ENCODE results near the gene MRPS27. TPM values are rescaled to one million over a fixed set of nuclear protein-coding genes. Genes with fewer than 3 reads are reported as not detected.

MRPS27 gene
- total RNA-seq, 4 donors from 2014 or later = 45.9 to 214 (median 68.6) TPM

DNA sequence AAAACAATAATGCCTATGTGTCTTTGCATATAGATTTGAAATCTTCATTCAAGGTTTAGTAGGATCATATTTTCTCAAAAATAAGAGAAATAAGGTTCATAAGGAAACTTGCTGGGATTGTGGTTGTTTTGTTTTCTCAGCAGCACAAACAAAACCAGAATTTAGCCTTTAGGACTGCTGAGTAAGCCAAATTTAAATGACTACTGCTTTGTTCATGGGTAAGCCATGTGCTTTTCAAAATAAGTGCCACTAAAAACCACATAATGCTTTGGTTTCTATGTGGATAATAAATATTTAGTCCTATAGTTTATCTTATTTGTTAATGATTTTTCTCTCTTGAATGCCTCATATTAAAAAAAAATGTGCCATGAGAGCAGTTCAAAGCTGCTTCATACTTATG lies 38.9 kb upstream of the MRPS27 start:
- H3K36me3 ChIP-seq = no peaks in the 10 kb centered on the region
- no peaks in the 10 kb centered on the region for H3K27me3 ChIP-seq
- DNase-seq = no peak
- H3K4me1 ChIP-seq = no peaks in the 10 kb centered on the region
- H3K4me3 ChIP-seq = no peak overlapping the region
- no peaks in the 10 kb centered on the region for H3K9me3 ChIP-seq
- intact Hi-C loops (cut with DNase I; ENCODE audit: low total_unique reads) = no loop called here
- TF ChIP-seq POLR2A (IDR thresholded peaks at IDR 0.05) = no peak
- no peak overlapping the region for H3K27ac ChIP-seq

DNA sequence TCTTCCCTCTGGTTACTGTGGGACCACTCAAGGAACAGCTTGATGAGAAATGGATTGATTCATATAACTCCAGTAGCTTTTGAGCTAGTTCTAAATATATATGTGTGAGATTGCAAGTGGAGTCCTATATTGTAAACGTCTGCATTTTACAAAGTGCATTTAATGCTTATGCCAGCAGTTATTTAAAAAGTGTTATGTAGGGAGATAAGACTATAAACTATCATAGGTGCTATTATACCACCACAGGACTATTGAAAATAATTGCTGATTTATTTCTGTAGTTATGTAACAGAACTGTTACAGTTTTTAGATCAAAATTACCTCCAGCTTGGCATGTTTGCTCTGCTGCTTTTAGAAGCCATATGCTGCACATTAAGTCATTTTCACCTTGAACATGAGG lies 36.3 kb upstream of the MRPS27 start:
- intact Hi-C loops (cut with DNase I; ENCODE audit: low total_unique reads) = no loop called here
- Histone ChIP-seq H3K27ac (no peak overlapping the region), H3K9me3 (no peaks in the 10 kb centered on the region), H3K27me3 (no peaks in the 10 kb centered on the region), H3K36me3 (no peaks in the 10 kb centered on the region), H3K4me1 (no peaks in the 10 kb centered on the region), H3K4me3 (no peak overlapping the region)
- TF ChIP-seq POLR2A (IDR thresholded peaks at IDR 0.05) = no peak
- TF ChIP-seq, protein P1, sequence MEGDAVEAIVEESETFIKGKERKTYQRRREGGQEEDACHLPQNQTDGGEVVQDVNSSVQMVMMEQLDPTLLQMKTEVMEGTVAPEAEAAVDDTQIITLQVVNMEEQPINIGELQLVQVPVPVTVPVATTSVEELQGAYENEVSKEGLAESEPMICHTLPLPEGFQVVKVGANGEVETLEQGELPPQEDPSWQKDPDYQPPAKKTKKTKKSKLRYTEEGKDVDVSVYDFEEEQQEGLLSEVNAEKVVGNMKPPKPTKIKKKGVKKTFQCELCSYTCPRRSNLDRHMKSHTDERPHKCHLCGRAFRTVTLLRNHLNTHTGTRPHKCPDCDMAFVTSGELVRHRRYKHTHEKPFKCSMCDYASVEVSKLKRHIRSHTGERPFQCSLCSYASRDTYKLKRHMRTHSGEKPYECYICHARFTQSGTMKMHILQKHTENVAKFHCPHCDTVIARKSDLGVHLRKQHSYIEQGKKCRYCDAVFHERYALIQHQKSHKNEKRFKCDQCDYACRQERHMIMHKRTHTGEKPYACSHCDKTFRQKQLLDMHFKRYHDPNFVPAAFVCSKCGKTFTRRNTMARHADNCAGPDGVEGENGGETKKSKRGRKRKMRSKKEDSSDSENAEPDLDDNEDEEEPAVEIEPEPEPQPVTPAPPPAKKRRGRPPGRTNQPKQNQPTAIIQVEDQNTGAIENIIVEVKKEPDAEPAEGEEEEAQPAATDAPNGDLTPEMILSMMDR (IDR thresholded peaks at IDR 0.05) = no peak
- DNase-seq = no peak

DNA sequence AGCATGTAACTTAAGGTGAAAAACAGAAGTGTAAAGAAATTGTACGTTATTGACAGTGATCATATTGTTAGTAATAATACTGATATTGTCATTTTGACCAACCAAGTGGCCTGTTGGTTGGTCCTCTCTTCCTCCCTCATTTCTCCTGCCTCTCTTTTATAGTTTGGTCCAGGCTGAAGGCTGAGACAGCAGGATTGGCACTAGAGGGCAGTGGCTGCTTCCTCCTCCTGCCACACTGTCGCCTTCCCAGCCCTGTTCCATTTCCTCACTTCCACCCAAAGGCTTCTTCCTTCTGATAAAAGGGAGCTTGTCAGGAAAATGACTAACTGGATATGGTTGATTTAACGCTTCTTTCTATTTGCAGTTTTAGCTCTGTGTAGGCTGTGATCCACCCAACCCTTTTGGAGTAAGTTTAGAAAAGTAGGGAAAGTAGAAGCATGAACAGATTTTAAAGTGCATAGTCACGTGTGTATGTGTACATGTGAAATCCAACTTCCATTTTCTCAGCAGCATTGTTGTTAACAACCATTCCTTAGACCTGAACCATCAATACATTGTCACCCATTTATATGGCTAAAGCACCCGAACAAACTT lies 35.8 kb upstream of the MRPS27 start:
- Histone ChIP-seq H3K36me3 (no peaks in the 10 kb centered on the region), H3K9me3 (no peaks in the 10 kb centered on the region), H3K4me3 (no peak overlapping the region), H3K27me3 (no peaks in the 10 kb centered on the region), H3K27ac (no peak overlapping the region), H3K4me1 (no peaks in the 10 kb centered on the region)
- TF ChIP-seq POLR2A (IDR thresholded peaks at IDR 0.05) = no peak
- TF ChIP-seq, protein P1 (IDR thresholded peaks at IDR 0.05) = peak in 2 of 4 experiments; percentile 33 to 37
- intact Hi-C loops (cut with DNase I; ENCODE audit: low total_unique reads) = no loop called here
- no peak for DNase-seq

DNA sequence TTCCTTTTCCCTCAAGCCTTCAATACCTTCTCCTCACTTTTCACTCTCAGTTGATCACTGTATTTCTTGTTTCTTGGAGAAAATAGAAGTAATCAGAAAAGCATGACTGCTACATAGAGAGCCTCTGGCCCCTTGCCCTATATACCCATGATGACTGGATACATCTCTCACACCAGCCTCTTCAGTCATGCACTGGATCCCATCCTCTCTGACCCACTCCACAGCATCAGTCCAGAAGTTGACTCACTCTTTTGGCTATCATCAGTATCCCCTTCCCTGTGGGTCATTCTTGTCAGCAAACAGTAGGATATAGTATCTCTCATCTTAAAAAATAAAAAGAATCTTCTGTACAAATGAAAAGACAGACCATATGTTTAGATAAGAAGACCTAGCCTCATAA lies 33.0 kb upstream of the MRPS27 start:
- Histone ChIP-seq H3K36me3 (no peaks in the 10 kb centered on the region), H3K27ac (no peak overlapping the region), H3K4me3 (no peak overlapping the region), H3K4me1 (no peaks in the 10 kb centered on the region), H3K27me3 (no peaks in the 10 kb centered on the region), H3K9me3 (no peaks in the 10 kb centered on the region)
- no peak for DNase-seq
- no peak for TF ChIP-seq POLR2A (IDR thresholded peaks at IDR 0.05)
- TF ChIP-seq, protein P1 (IDR thresholded peaks at IDR 0.05) = no peak
- intact Hi-C loops (cut with DNase I; ENCODE audit: low total_unique reads) = no loop called here

DNA sequence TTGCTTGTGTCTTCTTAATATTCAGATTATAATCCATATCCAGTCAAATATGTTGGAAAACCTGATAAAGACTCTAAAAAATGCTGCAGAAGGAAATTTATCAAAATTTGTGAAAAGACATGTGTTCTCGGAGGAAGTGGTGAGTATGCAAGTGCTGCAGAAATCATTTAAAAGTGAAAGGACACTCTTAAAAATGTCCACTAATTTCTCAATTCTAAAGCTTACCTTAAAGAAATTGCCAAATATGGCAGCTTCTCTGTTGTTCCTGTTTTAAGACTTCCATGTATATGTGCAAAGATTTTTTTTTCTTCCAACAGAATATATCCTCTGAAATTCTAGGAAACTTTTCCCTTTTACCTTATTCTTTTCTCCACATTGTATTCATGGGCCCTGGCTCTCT lies 32.6 kb upstream of the MRPS27 start:
- H3K36me3 ChIP-seq = no peaks in the 10 kb centered on the region
- intact Hi-C loops (cut with DNase I; ENCODE audit: low total_unique reads) = no loop called here
- no peak overlapping the region for H3K27ac ChIP-seq
- DNase-seq = no peak
- H3K4me1 ChIP-seq = no peaks in the 10 kb centered on the region
- H3K9me3 ChIP-seq = no peaks in the 10 kb centered on the region
- no peaks in the 10 kb centered on the region for H3K27me3 ChIP-seq
- H3K4me3 ChIP-seq = no peak overlapping the region
- TF ChIP-seq, protein P1 (IDR thresholded peaks at IDR 0.05) = no peak
- TF ChIP-seq POLR2A (IDR thresholded peaks at IDR 0.05) = no peak

DNA sequence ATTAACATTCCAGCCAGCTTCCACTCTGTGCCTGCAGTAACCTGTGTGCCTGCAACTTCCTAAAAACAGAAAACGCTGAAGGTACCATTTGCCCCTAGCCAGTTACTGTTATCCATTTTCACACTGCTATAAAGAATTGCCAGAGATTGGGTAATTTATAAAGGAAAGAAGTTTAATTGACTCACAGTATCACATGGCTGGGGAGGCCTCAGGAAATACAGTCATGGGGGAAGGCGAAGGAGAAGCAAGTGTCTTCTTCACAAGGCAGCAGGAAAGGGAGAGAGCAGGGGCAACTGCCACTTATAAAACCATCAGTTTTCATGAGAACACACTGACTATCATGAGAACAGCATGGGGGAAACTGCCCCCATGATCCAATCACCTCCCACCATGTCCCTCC lies 31.3 kb upstream of the MRPS27 start:
- H3K9me3 ChIP-seq = no peaks in the 10 kb centered on the region
- no peak overlapping the region for H3K27ac ChIP-seq
- H3K4me3 ChIP-seq = no peak overlapping the region
- no peak for DNase-seq
- intact Hi-C loops (cut with DNase I; ENCODE audit: low total_unique reads) = no loop called here
- no peaks in the 10 kb centered on the region for H3K4me1 ChIP-seq
- H3K27me3 ChIP-seq = no peaks in the 10 kb centered on the region
- TF ChIP-seq, protein P1 (IDR thresholded peaks at IDR 0.05) = no peak
- TF ChIP-seq POLR2A (IDR thresholded peaks at IDR 0.05) = no peak
- no peaks in the 10 kb centered on the region for H3K36me3 ChIP-seq
